Stimulated activated CD4-positive, alpha-beta T cell treated with anti-CD3 and anti-CD28 coated beads, Interleukin-2, amount 100 ng/mL, for 4 hours (primary cell): Measurements from ENCODE around the gene FCER2.

Experiments
- DNase-seq: peaks from one replicate; pipeline ENCODE4 v3.0.0-alpha.2; 2020; ENCODE audit warnings: low read depth

FCER2 gene

GRCh38 chr19:7732045-7732444 is 30.1 kb upstream of the FCER2 start, which contains the start of gene CLEC4G:
Gene CLEC4G, minus strand, starts transcription at chr19:7732110. Its CDS starts 8 bp downstream, at chr19:7732102.
- no peak for DNase-seq

GRCh38 chr19:7731615-7732014 is 29.7 kb upstream of the FCER2 start:
- no peak for DNase-seq

GRCh38 chr19:7731218-7731595 is 29.3 kb upstream of the FCER2 start:
- no peak for DNase-seq

GRCh38 chr19:7730286-7731217 is 28.6 kb upstream of the FCER2 start:
- no peak for DNase-seq

- DNase-seq = no peak
Observed at GRCh38 chr19:7729831-7730285, 27.9 kb upstream of the FCER2 start.

GRCh38 chr19:7729211-7729610 is 27.3 kb upstream of the FCER2 start:
- no peak for DNase-seq

GRCh38 chr19:7725791-7726190 is 23.9 kb upstream of the FCER2 start:
- no peak for DNase-seq

GRCh38 chr19:7722231-7722651 is 20.3 kb upstream of the FCER2 start:
- DNase-seq = no peak

GRCh38 chr19:7720351-7720750 is 18.4 kb upstream of the FCER2 start:
- no peak for DNase-seq

- no peak for DNase-seq
Observed at GRCh38 chr19:7718668-7719067, 16.7 kb upstream of the FCER2 start.

- DNase-seq = no peak
Observed at GRCh38 chr19:7716762-7717161, 14.8 kb upstream of the FCER2 start.

- no peak for DNase-seq
Observed at GRCh38 chr19:7715671-7716070, 13.7 kb upstream of the FCER2 start.

GRCh38 chr19:7710616-7711015 is 8.7 kb upstream of the FCER2 start:
- DNase-seq = no peak

- DNase-seq = no peak
Observed at GRCh38 chr19:7709932-7710460, 8.1 kb upstream of the FCER2 start.

GRCh38 chr19:7706955-7707456 is 5.1 kb upstream of the FCER2 start:
- no peak for DNase-seq

GRCh38 chr19:7706188-7706954 is 4.4 kb upstream of the FCER2 start:
- no peak for DNase-seq

GRCh38 chr19:7705387-7706187 is 3.7 kb upstream of the FCER2 start:
- peak; percentile 70 for DNase-seq

- DNase-seq = no peak
Observed at GRCh38 chr19:7704280-7705060, 2.5 kb upstream of the FCER2 start.

GRCh38 chr19:7703332-7703731 is 1.4 kb upstream of the FCER2 start:
- no peak for DNase-seq

GRCh38 chr19:7701049-7701653 is 780 bp downstream of the FCER2 start:
- DNase-seq = no peak
